ENCODE measurements around the gene FBXL7. TPM values are rescaled to one million over a fixed set of nuclear protein-coding genes. Genes with fewer than 3 reads are reported as not detected.

Gene FBXL7
- total RNA-seq, 1 donor from 2014 or later = not detected

DNA sequence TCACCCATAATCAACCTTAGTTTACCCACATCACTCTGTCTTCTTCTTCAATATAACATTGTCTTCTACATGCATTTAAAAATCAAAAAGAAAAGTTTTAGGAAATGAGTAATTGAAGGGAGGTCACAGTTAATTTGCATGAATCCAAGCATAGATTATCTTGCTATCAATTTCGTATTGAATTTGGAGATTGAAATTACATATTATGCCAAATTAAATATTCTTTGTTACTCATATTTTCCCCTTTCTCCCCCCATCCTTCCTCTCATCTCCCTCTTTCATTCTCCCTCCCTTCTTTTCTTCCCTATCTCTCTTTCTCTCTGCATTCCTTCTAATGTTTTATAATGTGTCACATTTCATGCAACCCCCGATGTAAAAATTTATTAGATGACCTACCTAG lies 303.3 kb downstream of the FBXL7 start:
- intact Hi-C loops (cut with micrococcal nuclease) = no loop called here

DNA sequence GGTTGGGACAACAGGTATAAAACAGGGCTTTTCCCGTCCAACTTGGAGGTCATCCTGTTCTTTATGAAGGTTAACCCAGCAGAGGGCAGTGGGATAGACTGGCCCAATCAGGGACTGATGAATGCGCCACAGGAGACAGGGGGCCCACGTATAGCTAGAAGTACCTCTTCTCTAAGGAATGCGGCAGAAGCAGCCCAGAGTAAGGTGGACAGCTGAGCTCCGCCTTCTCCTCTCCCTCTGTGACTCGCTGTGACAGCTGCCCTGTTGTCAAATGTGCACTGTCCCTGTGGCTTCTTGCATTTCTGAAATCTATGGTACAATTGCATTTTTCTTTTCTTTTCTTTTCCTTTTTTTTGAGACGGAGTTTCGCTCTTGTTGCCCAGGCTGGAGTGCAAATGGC lies 306.6 kb downstream of the FBXL7 start:
- intact Hi-C loops (cut with micrococcal nuclease) = no loop called here

DNA sequence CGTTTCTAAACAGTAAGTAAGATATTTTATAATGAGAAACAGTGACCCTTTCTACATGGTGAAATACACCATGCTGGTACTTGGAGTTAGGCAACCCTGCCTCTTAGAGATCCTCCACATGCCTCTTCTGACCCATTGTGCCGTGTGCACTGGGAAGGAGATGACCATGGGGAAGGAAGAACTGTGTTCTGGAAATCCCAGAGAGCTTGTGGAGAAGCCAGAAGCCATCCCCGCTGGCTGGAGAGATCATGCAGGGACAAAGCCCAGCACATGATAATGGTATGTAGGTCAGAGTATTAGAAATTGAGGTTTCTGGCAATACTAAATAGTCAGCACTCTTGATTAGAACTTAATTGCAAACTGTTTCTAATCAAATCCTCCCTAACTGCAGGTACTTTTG lies 307.3 kb downstream of the FBXL7 start:
- intact Hi-C loops (cut with micrococcal nuclease) = no loop called here

DNA sequence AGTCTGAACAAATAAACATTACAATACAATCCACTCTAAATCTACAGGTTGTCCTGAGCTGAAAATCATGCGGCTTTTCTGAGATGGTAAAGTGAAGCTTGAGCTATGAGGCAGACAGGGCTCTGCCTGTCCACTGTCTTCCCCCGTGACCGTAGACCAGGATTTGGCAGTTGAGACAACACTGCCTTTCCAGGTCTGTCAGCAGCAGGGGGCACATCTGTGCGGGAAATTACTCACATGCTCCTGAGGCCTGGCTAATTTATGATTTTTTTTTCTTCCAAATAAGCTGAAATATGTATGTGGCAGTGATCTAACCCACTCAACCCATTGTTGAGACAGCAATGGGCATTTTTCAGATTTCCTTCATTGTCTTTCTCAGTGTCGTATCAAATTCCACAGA lies 307.9 kb downstream of the FBXL7 start:
- intact Hi-C loops (cut with micrococcal nuclease) = no loop called here

DNA sequence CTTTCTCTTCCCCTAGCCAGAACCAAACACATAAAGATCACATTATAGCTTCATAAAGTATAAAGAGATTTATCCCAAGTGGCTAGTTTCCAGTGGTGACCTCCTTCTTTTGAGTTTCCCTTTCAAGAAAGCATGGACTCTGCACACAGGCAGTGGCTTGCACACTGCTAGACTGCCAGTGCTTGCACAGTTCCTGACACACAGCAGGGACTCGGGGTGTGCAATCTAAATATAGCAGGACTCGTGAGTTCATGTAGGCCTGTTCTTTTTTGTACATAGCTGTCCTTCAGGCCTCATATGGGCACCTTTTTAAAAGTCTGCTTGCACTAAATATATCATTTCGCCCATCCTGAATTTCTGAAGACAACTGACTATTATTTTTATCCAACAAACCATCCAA lies 308.6 kb downstream of the FBXL7 start:
- intact Hi-C loops (cut with micrococcal nuclease) = no loop called here

DNA sequence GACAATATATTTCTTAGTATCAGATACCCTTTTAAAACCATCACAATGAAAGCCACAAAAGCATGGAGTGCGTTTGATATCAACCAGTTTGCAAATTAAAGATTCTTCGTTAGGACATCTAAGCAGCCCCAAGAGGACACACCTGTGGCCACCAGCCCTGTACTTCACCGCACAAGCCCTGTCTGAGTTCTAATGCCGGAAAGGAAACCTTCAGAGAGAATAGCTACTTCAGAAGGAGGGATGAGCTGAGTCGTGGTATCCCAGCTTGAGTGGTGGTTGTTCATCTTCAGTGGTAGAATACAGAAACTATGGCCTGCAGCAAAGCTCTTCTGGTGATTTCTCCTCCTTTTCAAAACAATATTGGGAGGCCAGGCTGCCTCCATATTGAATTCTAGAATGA lies 319.6 kb downstream of the FBXL7 start:
- intact Hi-C loops (cut with micrococcal nuclease) = loop anchor here (10.0 kb wide), 1 partner anchor 715 kb away; no protein-coding TSS in a partner anchor

DNA sequence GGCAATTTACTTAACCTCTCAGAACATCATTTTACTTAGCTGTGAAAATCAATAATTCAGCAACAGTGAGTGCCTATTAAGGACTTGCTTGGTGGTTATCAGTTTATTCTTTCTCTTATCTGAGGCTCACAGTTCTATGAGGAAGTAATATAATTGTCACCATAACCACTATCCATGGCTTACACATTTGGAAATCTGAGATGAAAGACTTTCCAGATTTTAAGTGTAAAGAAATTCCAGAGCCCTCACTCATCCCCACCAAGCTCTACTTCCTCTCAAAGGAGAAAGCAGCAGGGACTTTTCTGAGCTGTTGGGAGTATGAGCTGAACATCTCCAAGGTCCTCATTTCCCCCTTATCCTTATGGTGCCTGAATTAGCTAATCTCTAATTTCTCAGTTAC lies 321.5 kb downstream of the FBXL7 start:
- intact Hi-C loops (cut with micrococcal nuclease) = loop anchor here (10.0 kb wide), 1 partner anchor 717 kb away; no protein-coding TSS in a partner anchor

DNA sequence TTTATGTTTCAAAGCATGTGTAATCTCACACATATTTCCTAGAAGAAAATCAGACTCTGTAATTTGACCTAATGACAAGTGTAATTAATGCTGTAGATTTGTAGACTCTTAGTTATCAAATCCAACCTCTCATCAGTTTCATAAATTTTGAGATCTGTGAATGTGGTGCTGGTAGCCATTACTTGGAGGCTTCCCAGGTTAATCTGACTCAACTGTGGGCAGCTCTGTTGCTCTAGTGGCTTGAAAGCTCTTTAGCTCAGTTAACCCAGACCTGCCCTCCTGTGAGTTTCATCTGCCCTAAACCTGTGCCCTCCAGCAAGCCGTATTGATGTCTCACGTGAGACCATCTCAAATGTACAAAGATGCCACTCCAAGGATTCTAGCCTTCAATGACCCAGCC lies 323.4 kb downstream of the FBXL7 start:
- intact Hi-C loops (cut with micrococcal nuclease) = loop anchor here (10.0 kb wide), 1 partner anchor 719 kb away; no protein-coding TSS in a partner anchor

DNA sequence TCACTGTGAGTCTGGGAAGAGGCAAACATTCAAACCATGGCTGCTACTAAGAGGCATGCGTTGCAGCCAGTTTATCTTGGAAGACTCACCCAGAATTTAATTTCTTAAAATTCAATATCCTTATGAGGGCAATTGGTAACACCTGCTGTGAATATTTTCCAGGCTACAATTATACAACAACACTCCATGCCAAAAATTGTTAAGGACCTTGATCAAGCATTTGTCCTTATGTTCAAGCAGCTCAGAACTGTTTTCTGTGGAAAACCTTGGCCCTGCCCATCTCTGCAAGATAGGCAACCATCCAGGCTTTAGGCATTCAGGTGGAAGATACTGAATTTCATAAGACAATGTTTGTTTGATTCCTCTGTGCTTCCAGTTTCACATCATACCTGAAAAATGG lies 327.8 kb downstream of the FBXL7 start:
- intact Hi-C loops (cut with micrococcal nuclease) = loop anchor here (10.0 kb wide), 1 partner anchor 723 kb away; no protein-coding TSS in a partner anchor

DNA sequence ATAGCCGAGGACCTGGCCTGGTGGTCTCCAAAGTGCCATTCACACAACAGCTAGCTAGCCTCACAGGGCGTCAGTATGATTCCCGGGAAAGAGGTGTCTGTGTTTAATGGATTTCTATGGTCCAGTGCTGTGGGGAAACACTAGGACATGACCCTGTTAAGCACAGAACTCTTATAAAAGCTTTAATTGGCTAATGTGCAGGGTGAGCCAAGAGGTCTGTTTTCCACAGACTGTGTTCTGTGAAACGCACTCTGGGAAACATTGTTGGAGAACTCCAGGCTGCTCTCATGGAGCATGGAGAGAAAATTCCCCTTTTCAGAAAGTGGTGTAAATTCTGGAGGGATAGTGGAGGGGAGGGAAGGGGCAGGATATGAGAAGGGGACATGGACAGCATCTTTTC lies 331.4 kb downstream of the FBXL7 start:
- intact Hi-C loops (cut with micrococcal nuclease) = no loop called here

DNA sequence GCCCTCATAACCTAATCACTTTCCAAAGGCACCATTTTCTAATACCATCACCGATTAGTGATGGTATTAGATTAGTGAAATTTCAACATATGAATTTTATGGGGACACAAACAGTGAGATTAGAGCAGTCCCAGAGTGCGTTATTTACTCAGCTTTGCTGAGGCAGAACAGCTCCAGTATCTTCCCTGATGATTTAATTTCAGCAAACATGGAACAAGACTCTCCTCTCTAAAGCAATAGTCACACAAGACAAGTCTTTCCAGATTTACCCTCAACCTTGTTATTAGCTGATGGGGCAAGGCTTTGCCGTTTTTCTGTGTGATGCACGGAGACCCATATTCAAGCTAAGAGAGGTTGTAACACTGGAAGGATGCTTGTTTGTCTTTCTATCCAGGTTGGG lies 333.4 kb downstream of the FBXL7 start:
- intact Hi-C loops (cut with micrococcal nuclease) = no loop called here

DNA sequence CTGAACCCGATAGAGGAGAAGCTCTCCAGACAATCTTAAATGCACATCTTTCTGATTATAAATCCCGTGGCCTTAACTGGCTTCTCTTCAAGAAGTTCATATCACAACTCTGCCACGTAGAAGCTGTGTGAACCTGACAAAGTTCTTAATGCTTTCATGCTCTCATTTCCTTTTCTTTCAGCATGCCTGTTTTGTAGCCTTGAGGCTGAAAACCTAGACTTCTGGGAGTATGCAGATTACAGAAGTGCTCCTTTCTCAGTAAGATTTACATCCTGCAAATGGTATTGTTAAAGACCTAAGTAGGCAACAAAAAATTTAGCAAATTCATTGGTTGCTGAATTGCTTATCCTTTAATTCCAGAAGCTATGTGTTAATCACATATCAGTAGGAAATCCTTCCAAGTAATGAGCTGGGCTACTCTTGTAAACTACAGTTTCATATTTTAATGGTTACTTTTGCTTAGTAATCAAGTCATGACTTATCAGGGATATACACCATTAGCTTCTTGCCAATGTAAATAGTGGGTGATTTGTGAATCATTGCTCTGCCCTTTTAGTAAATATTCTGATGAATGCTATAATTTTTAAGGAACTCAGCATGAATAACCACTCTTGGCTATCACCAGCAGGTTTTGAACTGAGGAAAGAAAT lies 334.7 kb downstream of the FBXL7 start:
- intact Hi-C loops (cut with micrococcal nuclease) = no loop called here

DNA sequence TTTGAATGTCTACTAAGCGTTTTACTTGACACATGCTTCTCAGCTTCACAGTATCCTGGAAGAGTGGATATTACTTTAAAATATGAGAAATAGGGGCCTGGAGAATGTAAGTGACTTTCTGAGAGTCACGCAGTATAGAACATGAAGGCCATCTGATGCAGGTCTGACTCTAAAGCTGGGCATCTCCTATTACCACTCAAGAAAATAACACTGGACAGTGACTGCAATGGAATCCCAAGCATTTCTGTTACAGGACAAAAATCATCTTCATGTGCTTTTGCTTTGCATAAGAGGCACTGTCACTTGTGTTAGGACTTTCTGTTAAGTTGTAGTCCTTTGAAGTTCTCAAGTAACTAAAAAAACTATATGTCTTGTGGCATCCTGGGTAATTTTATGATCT lies 335.5 kb downstream of the FBXL7 start:
- intact Hi-C loops (cut with micrococcal nuclease) = no loop called here

DNA sequence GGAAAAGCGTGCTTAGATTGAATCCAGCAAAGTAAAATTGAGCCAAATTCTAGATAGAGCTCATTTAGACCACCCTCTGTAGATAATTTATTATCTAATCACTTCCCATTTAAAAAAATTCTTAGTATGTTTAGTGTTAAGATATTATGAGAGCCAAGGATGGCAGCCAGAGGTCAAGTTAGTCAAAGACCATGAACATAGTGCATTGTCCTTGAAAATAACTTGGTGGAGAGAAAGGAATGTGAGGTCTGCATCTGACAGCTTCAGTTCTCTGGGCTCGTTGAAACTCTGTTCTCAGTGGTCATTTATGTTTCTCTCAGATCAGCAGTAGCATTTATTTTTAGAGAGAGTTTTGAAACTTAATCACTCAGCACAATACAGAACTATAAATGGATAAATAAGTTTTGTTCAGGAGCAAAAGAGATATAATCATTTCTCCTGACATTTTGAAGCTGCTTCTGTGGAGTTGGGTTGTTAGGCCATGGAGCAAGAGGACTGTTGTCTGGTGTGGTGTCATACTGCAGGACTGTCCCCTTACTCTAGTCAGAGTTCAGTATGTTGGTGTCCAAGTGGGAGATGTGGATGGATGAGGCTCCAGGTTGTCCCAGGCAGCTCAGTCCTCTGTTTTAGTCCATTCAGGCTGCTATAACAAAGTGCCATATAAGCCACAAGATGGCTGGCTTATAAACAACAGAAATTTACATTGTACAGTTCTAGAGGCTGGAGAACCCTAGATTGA lies 337.7 kb downstream of the FBXL7 start:
- intact Hi-C loops (cut with micrococcal nuclease) = no loop called here

DNA sequence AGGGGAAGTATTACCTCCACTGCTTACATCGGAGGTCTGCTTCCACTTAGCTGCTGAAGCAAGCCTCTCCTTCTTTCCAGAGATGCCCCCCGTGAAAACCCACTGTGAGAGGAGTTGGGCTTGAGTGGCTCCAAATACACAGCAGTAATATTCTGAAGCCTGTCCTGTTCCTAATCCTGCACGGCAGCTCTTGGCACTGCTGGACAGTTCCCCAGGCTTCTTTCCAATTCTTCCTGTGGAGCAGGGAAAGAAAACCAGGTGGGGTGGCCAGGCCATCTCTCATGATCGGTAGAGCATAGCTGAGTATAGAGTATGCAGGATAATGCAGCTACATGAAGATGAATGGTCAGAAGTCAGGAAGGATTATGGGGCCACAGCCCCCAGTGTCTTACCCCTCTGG lies 344.3 kb downstream of the FBXL7 start:
- intact Hi-C loops (cut with micrococcal nuclease) = no loop called here

DNA sequence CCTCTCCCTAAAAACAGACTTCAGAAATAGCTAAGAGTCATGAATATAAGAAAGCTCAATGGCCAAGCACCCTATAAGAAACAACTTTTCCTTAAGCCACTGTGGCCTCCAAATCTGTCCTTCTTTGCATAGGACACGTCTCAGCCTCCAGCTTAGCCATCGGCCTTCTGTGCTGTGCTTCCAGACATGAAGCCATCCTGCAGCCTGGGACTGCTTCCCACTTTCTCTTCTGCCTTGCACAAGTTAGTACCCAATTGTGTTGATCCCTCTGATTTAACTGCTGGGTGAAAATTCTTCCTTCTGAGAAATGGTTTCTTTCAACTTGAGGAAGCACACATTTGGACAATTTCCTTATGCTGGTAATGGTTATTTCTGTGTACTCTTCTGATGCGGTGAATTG lies 344.9 kb downstream of the FBXL7 start:
- intact Hi-C loops (cut with micrococcal nuclease) = no loop called here

DNA sequence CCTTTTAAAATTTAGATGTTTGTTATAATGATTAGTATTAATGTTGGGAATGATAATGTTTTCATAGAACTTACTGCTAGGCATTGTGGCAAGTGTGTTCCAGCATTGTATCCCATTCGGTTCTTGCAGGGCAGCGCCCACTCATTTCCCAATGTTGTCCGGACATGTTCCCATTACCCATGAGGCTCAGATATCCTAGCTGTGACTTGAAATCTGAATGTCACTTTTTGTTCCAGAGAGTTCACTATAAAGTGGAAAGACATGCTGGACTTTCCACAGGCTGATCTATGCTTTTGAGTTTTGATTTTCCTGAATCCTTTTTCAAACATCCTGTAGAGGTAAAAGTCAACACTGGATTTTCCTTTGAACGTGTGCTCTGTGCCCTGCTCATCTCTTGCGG lies 350.6 kb downstream of the FBXL7 start:
- intact Hi-C loops (cut with micrococcal nuclease) = no loop called here

DNA sequence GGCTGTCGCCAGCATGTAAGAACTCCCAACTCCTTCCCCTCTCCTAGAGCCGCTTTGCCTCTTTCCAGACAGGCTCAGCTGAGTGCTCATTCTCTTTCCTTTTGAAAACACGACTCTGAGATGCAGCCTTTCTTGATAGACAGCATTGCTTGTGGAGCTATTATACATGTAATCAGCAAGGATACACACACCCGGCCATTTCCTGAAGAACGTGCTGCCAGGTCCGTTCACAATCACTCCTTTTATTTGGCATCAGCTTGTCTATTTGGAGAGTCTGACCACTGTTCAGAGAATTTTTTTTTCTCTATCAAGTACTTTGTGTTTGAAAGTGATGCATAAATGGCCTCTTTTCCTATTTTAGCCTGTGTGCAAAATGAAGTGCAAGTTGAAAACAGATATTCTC lies 351.0 kb downstream of the FBXL7 start:
- intact Hi-C loops (cut with micrococcal nuclease) = no loop called here

DNA sequence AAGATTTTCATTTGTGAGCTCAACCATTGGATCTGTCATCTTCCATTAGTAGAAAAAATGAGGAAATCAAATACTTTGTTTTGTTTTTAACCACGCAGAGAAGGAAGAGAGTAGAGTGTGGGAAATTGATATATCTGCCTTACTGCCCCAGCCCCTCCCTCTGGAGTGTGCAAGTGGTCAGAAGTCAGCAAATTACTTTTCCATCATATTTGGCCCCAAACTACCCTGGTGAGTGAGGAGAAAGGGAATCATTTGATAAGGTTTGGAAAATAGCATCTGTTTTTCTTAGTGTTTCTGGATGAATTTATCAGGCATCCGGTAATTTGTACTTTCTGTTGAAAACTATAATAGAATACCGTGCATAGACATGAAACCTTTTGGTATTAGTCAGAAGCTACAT lies 352.2 kb downstream of the FBXL7 start:
- intact Hi-C loops (cut with micrococcal nuclease) = no loop called here

DNA sequence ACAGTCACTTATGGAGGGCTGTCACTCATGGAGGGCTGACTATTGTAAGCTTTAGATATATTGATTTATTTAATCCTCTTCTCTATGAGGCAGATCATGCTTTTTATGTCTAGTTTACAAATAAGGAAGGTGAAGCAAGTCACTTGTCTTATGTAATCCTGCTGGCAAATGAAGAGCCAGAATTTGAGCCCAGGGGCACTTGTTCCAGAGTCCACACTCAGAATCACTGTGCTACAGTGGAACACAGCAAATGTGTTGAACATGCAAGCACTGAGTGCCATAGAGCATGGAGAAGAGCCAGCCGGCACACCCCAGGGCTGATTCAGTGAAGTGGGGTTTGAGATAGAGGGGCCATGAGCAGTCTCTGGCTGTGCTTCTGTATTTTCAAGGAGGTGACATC lies 353.0 kb downstream of the FBXL7 start:
- intact Hi-C loops (cut with micrococcal nuclease) = no loop called here

DNA sequence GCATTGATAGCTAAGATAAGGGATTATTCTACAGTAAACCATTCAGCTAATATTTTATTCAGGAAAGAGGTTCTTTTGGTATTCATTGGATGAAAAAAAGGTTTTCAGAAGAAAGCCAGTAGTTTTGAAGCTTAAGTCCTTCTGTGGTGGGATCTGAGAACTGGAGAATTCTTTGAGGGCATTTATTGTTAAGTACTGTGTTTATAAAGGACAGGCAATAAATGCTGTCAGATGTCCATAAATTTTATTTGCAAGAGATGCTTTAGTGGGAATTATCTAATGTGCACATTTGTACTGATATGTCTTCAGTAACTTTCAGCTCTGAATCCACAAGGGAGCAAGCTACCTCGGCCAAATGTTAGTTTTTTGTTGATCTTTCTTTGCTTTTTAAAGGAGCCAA lies 358.3 kb downstream of the FBXL7 start:
- intact Hi-C loops (cut with micrococcal nuclease) = no loop called here

DNA sequence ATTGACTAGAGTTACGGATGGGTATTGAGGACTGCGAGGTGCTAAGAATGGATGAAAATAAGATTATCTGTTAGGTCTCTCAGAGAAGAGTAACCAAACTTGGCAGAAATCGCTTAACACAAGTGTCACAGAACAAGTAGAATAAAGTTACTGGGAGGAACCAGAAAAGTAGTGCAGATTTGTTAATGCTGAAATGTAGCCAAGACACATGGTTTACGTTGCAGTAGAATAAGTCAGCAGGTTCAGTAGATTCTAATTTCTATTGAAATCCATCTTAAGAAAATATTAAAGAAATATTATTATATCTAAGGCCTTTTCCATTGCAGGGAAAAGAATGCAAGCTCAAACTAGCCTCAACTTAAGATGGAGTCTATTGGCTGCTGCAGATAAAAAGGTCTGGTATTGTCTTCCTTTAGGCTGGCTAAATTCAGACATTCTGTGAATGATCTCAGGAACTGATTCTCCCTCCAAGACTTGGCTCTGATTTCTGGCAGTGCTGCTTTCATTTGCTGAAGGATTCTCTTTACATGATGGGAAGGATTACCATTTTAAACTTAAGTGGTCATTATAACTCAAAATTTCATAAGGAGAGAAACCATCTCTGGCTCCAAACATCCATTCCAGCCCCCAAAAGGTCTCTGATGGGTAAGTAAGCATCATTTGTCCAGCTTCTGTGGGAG lies 364.7 kb downstream of the FBXL7 start:
- intact Hi-C loops (cut with micrococcal nuclease) = no loop called here
